Ascending aorta (tissue), 2 donors: ENCODE measurements around the gene LRR1. TPM values are rescaled to one million over a fixed set of nuclear protein-coding genes. Genes with fewer than 3 reads are reported as not detected.

Experiments used
- DNase-seq, 2 donors: peaks; one replicate each; pipeline ENCODE4 v3.0.0-alpha.2; 2019; ENCODE audit warnings: low spot score in 2 of 2
- H3K27ac ChIP-seq, 2 donors: fragments of 200-600 bp; sonication (generic); one replicate each; pipeline ENCODE4 v1.5.1; 2016 to 2017; ENCODE audit warnings: mild to moderate bottlenecking in 1 of 2
- H3K27me3 ChIP-seq: fragments of 200-600 bp; sonication (generic); one replicate; pipeline ENCODE4 v1.5.1; 2017
- H3K36me3 ChIP-seq, 2 donors: fragments of 200-600 bp; sonication (generic); one replicate each; pipeline ENCODE4 v1.5.1; 2016
- H3K4me1 ChIP-seq, 2 donors: fragments of 200-600 bp; sonication (generic); one replicate each; pipeline ENCODE4 v1.5.1; 2016 to 2017; ENCODE audit warnings: mild to moderate bottlenecking in 1 of 2
- H3K4me3 ChIP-seq, 2 donors: fragments of 200-600 bp; sonication (generic); one replicate each; pipeline ENCODE4 v1.5.1; 2016 to 2017; ENCODE audit warnings: mild to moderate bottlenecking in 1 of 2
- H3K9me3 ChIP-seq, 2 donors: fragments of 200-600 bp; sonication (generic); one replicate each; pipeline ENCODE4 v1.5.1; 2016
- intact Hi-C: fragments of 100-400 bp; cut with DNase I; formaldehyde crosslinking; loops from one replicate; pipeline ENCODE4 v1.15.1; 2023
- total RNA-seq: library from RNA; depleted of rRNA; stranded (reverse); fragments of >200 nt; gene quantifications from one replicate; pipeline ENCODE4 v1.1.0, GENCODE V29; 2016
- TF ChIP-seq, protein P1 (sequence below), 3 experiments: fragments of 200-600 bp in 2 of 3; fragments of 450-650 bp in 1 of 3; sonication (generic) in 2 of 3; IDR thresholded peaks; one replicate each; pipeline ENCODE4 v1.5.1; 2016 to 2019; ENCODE audit warnings: antibody characterized with exemption in 3 of 3, mild to moderate bottlenecking in 1 of 3, moderate library complexity in 1 of 3

LRR1 gene
- total RNA-seq, 1 donor from 2014 or later, result not detected

DNA sequence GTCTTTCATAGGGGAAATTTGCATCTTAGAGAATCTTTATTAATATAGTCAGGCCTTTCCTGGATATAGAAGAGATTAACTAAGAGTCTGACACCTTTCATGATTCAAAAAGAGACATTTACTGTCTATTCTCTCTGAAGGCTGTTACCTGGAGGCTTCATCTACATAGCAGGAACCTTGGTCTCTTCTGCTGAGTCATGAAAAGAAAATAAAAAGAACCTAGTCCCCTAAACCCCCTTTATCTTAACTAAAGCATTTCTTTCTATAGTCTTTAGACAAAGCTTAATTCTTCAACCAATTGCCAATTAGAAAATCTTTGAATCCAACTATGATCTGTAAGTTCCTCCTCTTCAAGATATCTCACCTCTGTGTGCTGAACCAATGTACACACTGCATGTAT lies 45.6 kb upstream of the LRR1 start:
- no peaks in the 10 kb centered on the region for H3K27me3 ChIP-seq
- intact Hi-C loops, result no loop called here
- H3K27ac ChIP-seq, result no peak overlapping the region
- TF ChIP-seq, protein P1, sequence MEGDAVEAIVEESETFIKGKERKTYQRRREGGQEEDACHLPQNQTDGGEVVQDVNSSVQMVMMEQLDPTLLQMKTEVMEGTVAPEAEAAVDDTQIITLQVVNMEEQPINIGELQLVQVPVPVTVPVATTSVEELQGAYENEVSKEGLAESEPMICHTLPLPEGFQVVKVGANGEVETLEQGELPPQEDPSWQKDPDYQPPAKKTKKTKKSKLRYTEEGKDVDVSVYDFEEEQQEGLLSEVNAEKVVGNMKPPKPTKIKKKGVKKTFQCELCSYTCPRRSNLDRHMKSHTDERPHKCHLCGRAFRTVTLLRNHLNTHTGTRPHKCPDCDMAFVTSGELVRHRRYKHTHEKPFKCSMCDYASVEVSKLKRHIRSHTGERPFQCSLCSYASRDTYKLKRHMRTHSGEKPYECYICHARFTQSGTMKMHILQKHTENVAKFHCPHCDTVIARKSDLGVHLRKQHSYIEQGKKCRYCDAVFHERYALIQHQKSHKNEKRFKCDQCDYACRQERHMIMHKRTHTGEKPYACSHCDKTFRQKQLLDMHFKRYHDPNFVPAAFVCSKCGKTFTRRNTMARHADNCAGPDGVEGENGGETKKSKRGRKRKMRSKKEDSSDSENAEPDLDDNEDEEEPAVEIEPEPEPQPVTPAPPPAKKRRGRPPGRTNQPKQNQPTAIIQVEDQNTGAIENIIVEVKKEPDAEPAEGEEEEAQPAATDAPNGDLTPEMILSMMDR (IDR thresholded peaks at IDR 0.05), result no peak
- H3K4me1 ChIP-seq, result no peaks in the 10 kb centered on the region
- no peak for DNase-seq
- H3K4me3 ChIP-seq, result no peak overlapping the region
- H3K9me3 ChIP-seq, result no peaks in the 10 kb centered on the region
- H3K36me3 ChIP-seq, result no peaks in the 10 kb centered on the region

DNA sequence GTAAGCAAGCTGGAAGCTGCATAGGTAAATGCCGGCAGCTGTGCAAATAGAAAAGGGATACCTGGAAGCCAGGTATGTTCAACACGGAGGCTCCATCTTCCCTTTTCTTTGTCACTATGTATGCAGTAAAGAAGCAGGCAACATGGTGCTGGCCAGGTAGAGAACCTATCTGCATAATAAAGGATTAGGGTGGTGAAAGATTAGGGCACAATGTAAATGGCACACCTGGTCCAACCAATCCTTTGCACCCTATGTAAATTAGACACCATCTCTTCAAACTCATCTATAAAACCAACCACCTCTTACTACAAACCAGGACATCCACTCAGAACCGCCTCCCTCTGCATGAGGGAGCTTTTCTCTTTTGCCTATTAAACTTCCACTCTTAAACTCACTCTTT lies 44.8 kb upstream of the LRR1 start:
- TF ChIP-seq, protein P1 (IDR thresholded peaks at IDR 0.05), result no peak
- intact Hi-C loops, result no loop called here
- Histone ChIP-seq H3K27me3 (no peaks in the 10 kb centered on the region), H3K36me3 (no peaks in the 10 kb centered on the region), H3K27ac (no peak overlapping the region), H3K4me1 (no peaks in the 10 kb centered on the region), H3K4me3 (no peak overlapping the region), H3K9me3 (no peaks in the 10 kb centered on the region)
- no peak for DNase-seq

DNA sequence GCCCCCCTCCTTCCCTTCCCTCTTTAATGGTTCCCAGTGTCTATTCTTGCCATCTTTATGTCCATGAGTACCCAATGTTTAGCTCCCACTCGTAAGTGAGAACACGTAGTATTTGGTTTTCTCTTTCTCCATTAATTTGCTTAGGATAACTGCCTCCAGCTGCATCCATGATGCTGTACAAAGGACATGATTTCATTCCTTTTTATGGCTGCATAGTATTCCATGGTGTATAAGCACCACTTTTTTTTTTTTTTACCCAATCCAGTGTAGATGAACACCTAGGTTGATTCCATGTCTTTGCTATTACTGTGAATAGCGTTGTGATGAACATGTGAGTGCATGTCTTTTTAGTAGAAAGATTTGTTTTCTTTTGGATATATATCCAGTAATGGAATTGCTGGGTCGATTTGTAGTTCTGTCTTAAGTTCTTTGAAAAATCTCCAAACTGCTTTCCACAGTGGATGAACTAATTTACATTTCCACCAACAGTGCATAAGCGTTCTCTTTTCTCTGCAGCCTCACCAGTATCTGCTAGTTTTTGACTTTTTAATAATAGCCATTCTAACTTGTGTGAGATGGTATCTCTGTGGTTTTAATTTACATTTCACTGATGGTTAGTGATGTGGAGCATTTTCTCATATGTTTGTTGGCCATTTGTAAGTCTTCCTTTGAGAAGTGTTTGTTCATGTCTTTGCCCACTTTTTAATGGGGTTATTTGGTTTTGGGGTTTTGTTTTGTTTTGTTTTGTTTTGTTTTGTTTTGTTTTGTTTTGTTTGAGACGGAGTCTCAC lies 38.6 kb upstream of the LRR1 start:
- H3K4me3 ChIP-seq, result no peak overlapping the region
- H3K36me3 ChIP-seq, result no peaks in the 10 kb centered on the region
- H3K27me3 ChIP-seq, result no peaks in the 10 kb centered on the region
- H3K4me1 ChIP-seq, result no peaks in the 10 kb centered on the region
- TF ChIP-seq, protein P1 (IDR thresholded peaks at IDR 0.05), result no peak
- intact Hi-C loops, result no loop called here
- H3K9me3 ChIP-seq, result no peaks in the 10 kb centered on the region
- H3K27ac ChIP-seq, result no peak overlapping the region
- no peak for DNase-seq

DNA sequence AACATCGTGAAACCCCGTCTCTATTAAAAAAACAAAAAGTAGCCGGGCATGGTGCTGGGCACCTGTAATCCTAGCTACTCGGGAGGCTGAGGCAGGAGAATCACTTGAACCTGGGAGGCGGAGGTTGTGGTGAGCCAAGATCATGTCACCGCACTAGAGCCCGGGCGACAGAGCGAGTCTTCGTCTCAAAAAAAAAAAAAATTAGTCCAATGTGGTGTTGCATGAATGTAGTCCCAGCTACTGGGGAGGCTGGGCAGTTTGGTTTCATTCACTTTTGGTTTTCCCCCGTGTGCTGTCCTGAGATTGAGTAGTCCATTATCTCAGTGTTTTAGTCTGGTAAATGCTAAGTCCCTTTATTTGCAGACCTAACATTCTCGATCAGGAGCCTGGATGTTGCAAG lies 32.0 kb upstream of the LRR1 start:
- Histone ChIP-seq H3K36me3 (no peaks in the 10 kb centered on the region), H3K4me3 (no peak overlapping the region), H3K9me3 (no peaks in the 10 kb centered on the region), H3K27ac (no peak overlapping the region), H3K27me3 (no peaks in the 10 kb centered on the region), H3K4me1 (no peaks in the 10 kb centered on the region)
- DNase-seq, result no peak
- intact Hi-C loops, result no loop called here
- TF ChIP-seq, protein P1 (IDR thresholded peaks at IDR 0.05), result no peak

DNA sequence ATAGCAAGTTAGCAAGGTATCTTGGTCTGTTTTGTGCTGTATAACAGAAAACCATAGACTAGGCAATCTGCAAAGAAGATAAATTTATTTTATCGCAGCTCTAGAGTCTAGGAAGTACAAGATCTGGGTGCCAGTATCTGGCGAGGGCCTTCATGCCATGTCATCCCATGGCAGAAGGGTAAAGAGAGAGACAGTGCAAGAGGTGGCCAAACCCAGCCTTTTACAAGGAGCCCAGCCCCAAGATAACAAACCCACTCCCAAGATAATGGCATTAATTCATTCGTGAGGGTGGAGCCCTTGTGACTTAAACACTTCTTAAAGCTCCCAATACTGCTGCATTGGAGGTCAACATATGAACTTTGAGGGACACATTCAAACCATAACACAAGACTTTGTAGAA lies 29.5 kb upstream of the LRR1 start:
- Histone ChIP-seq H3K4me1 (no peaks in the 10 kb centered on the region), H3K36me3 (no peaks in the 10 kb centered on the region), H3K27me3 (no peaks in the 10 kb centered on the region), H3K9me3 (no peaks in the 10 kb centered on the region), H3K4me3 (no peak overlapping the region), H3K27ac (no peak overlapping the region)
- TF ChIP-seq, protein P1 (IDR thresholded peaks at IDR 0.05), result no peak
- DNase-seq, result no peak
- intact Hi-C loops, result no loop called here
